PC-9 (cell line): Measurements from ENCODE around the gene EVI5.

Experiments
- EZH2 ChIP-seq: fragments of 200-600 bp; sonication (generic); IDR thresholded peaks from 2 replicates; pipeline ENCODE4 v1.8.0; 2017; ENCODE audit warnings: antibody characterized with exemption, low read depth
- TF ChIP-seq, protein P1 (sequence below): fragments of 200-600 bp; sonication (generic); conservative IDR thresholded peaks from 2 replicates; pipeline ENCODE4 v1.6.1; 2017; ENCODE audit warnings: mixed run types, antibody characterized with exemption, mild to moderate bottlenecking, moderate library complexity

DNA sequence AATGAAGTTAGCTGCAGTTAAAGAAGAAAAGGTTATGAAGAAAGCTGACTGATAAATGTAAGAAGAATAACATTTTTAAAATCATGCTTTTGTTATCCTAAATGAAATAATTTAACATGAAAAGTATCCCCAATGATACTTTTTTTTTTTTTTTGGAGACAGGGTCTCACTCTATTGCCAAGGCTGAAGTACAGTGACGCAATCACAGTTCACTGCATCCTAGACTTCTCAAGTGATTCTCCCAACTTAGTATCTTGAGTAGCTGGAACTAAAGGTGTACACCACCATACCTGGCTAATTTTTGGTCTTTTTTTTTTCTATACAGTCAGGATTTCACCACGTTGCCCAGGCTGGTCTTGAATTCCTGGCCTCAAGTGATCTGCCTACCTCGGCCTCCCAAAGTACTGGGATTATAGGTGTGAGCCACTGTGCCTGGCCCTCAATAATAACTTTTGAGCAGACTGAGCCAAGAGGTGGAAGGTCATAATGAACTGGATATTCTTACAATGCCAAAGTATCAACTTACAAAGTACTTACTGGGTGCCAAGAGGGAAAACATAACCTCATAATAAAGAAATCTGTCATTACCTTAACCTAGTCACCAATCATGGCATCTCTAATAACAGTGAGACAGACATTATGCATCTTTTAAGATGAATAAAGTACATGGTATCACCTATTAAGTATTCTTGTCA, 94.5 kb downstream of the EVI5 start:
- TF ChIP-seq, protein P1, sequence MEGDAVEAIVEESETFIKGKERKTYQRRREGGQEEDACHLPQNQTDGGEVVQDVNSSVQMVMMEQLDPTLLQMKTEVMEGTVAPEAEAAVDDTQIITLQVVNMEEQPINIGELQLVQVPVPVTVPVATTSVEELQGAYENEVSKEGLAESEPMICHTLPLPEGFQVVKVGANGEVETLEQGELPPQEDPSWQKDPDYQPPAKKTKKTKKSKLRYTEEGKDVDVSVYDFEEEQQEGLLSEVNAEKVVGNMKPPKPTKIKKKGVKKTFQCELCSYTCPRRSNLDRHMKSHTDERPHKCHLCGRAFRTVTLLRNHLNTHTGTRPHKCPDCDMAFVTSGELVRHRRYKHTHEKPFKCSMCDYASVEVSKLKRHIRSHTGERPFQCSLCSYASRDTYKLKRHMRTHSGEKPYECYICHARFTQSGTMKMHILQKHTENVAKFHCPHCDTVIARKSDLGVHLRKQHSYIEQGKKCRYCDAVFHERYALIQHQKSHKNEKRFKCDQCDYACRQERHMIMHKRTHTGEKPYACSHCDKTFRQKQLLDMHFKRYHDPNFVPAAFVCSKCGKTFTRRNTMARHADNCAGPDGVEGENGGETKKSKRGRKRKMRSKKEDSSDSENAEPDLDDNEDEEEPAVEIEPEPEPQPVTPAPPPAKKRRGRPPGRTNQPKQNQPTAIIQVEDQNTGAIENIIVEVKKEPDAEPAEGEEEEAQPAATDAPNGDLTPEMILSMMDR = no peak
- TF ChIP-seq EZH2 = no peak
